HepG2 (cell line): Measurements from ENCODE around the gene SPATA25. TPM values are rescaled to one million over a fixed set of nuclear protein-coding genes. Genes with fewer than 3 reads are reported as not detected.
A peak's percentile ranks its signal among the peaks of the same experiment; 100 is the strongest.

ENCODE experiments used
- ARNT2 ChIP-seq: sonication (generic); formaldehyde crosslinking; IDR thresholded peaks from 2 replicates; pipeline ENCODE4 v1.8.0; 2022; ENCODE audit warnings: mild to moderate bottlenecking, low read depth, missing genetic modification reagents, moderate library complexity
- CEBPB ChIP-seq: IDR thresholded peaks from 2 replicates; pipeline ENCODE4 v1.6.1; 2011; ENCODE audit warnings: low read depth, low read length, improper control_type of control experiment, borderline replicate concordance
- DR1 ChIP-seq: sonication (generic); formaldehyde crosslinking; IDR thresholded peaks from 2 replicates; pipeline ENCODE4 v1.8.0; 2021; ENCODE audit warnings: mild to moderate bottlenecking, missing genetic modification reagents, inconsistent platforms
- FOSL2 ChIP-seq: sonication (generic); formaldehyde crosslinking; IDR thresholded peaks from 2 replicates; pipeline ENCODE4 v1.4.0; 2020; ENCODE audit warnings: missing genetic modification reagents
- MXI1 ChIP-seq: IDR thresholded peaks from 3 replicates; pipeline ENCODE4 v1.6.1; 2012; ENCODE audit warnings: low read depth, low read length, inconsistent platforms, borderline replicate concordance
- NFRKB ChIP-seq: fragments of 450-650 bp; IDR thresholded peaks from 2 replicates; pipeline ENCODE4 v1.6.1; 2017
- SOX13 ChIP-seq, 3 experiments: fragments of 450-650 bp in 1 of 3; sonication (generic) in 1 of 3; formaldehyde crosslinking in 1 of 3; IDR thresholded peaks in 2 of 3; conservative IDR thresholded peaks in 1 of 3; 2 replicates each; pipeline versions ENCODE4 v1.5.0 to v1.6.1; 2016 to 2020; ENCODE audit warnings: antibody characterized with exemption in 1 of 3, mild to moderate bottlenecking in 1 of 3, missing compliant biosample characterization in 1 of 3, missing genetic modification reagents in 1 of 3, moderate library complexity in 1 of 3
- SP2 ChIP-seq: sonication (generic); formaldehyde crosslinking; IDR thresholded peaks from 2 replicates; pipeline ENCODE4 v1.5.1; 2020; ENCODE audit warnings: mild to moderate bottlenecking, missing genetic modification reagents
- TAF1 ChIP-seq: sonication (generic); formaldehyde crosslinking; IDR thresholded peaks from 2 replicates; pipeline ENCODE4 v1.4.0; 2020; ENCODE audit warnings: missing genetic modification reagents
- TARDBP ChIP-seq: sonication (generic); formaldehyde crosslinking; IDR thresholded peaks from 2 replicates; pipeline ENCODE4 v1.8.0; 2022; ENCODE audit warnings: mild to moderate bottlenecking, missing genetic modification reagents
- ZIK1 ChIP-seq: sonication (generic); formaldehyde crosslinking; IDR thresholded peaks from 2 replicates; pipeline ENCODE4 v1.5.0; 2020; ENCODE audit warnings: mild to moderate bottlenecking, low read depth, missing genetic modification reagents, borderline replicate concordance
- ZNF260 ChIP-seq: sonication (generic); formaldehyde crosslinking; IDR thresholded peaks from 2 replicates; pipeline ENCODE4 v1.4.0; 2020; ENCODE audit warnings: missing genetic modification reagents, low read depth, mild to moderate bottlenecking, borderline replicate concordance
- ZNF331 ChIP-seq: sonication (generic); formaldehyde crosslinking; IDR thresholded peaks from 2 replicates; pipeline ENCODE4 v1.4.0; 2020; ENCODE audit warnings: missing genetic modification reagents
- ZNF333 ChIP-seq: sonication (generic); formaldehyde crosslinking; IDR thresholded peaks from 2 replicates; pipeline ENCODE4 v1.4.0; 2020; ENCODE audit warnings: mild to moderate bottlenecking, missing genetic modification reagents, borderline replicate concordance
- ZNF598 ChIP-seq: sonication (generic); formaldehyde crosslinking; IDR thresholded peaks from 2 replicates; pipeline ENCODE4 v1.5.1; 2020; ENCODE audit warnings: mild to moderate bottlenecking, missing genetic modification reagents, borderline replicate concordance
- ZNF713 ChIP-seq: sonication (generic); formaldehyde crosslinking; IDR thresholded peaks from 2 replicates; pipeline ENCODE4 v1.4.0; 2020; ENCODE audit warnings: mild to moderate bottlenecking, missing genetic modification reagents
- ZNF790 ChIP-seq: sonication (generic); formaldehyde crosslinking; IDR thresholded peaks from 2 replicates; pipeline ENCODE4 v1.8.0; 2022; ENCODE audit warnings: missing genetic modification reagents, mild to moderate bottlenecking, borderline replicate concordance
- ZSCAN31 ChIP-seq: sonication (generic); formaldehyde crosslinking; IDR thresholded peaks from 2 replicates; pipeline ENCODE4 v1.5.0; 2020; ENCODE audit warnings: low read depth, mild to moderate bottlenecking, missing genetic modification reagents
- ZSCAN9 ChIP-seq: IDR thresholded peaks from 2 replicates; pipeline ENCODE4 v1.6.1; 2016; ENCODE audit warnings: borderline replicate concordance
- polyA plus RNA-seq, 8 experiments: library from polyadenylated mRNA; depleted of rRNA in 3 of 8; stranded (reverse) in 7 of 8; unstranded in 1 of 8; fragments of >200 nt; fragmentation: Illumina TruSeq in 4 of 8; extraction: Trizol in 4 of 8; gene quantifications; 2 replicates each; pipeline versions ENCODE4 v1.2.1 to v1.2.3, GENCODE V29; 2011 to 2016; ENCODE audit warnings: low read depth in 4 of 8, missing spikeins in 1 of 8, mixed read lengths in 1 of 8; ENCODE audit not compliant: insufficient read depth in 1 of 8
- total RNA-seq, 5 experiments: library from RNA; depleted of rRNA; stranded (reverse); fragments of >200 nt; fragmentation: Illumina TruSeq; extraction: Trizol; gene quantifications; 2 replicates each; pipeline ENCODE4 v1.2.3, GENCODE V29; 2016; ENCODE audit warnings: low read depth in 1 of 5
- TF ChIP-seq, protein P1 (sequence below): sonication (generic); formaldehyde crosslinking; IDR thresholded peaks from 2 replicates; pipeline ENCODE4 v1.4.0; 2020; ENCODE audit warnings: mild to moderate bottlenecking, low read depth, missing genetic modification reagents
- TF ChIP-seq, protein P2 (sequence below): sonication (generic); formaldehyde crosslinking; IDR thresholded peaks from 2 replicates; pipeline ENCODE4 v1.5.0; 2020; ENCODE audit warnings: missing genetic modification reagents, mild to moderate bottlenecking, borderline replicate concordance
- TF ChIP-seq, protein P3 (sequence below): sonication (generic); formaldehyde crosslinking; IDR thresholded peaks from 2 replicates; pipeline ENCODE4 v1.9.0; 2021; ENCODE audit warnings: missing genetic modification reagents, mild to moderate bottlenecking, borderline replicate concordance
- TF ChIP-seq, protein P4 (sequence below): sonication (generic); formaldehyde crosslinking; IDR thresholded peaks from 2 replicates; pipeline ENCODE4 v1.5.1; 2020; ENCODE audit warnings: mild to moderate bottlenecking, missing genetic modification reagents, moderate library complexity

The SPATA25 gene
- total and polyA plus RNA-seq, 2 of the 13 experiments (the other 11 are each of a cell fraction or from before 2014, with no cell fraction given), result 4.8 to 7.6 TPM

DNA sequence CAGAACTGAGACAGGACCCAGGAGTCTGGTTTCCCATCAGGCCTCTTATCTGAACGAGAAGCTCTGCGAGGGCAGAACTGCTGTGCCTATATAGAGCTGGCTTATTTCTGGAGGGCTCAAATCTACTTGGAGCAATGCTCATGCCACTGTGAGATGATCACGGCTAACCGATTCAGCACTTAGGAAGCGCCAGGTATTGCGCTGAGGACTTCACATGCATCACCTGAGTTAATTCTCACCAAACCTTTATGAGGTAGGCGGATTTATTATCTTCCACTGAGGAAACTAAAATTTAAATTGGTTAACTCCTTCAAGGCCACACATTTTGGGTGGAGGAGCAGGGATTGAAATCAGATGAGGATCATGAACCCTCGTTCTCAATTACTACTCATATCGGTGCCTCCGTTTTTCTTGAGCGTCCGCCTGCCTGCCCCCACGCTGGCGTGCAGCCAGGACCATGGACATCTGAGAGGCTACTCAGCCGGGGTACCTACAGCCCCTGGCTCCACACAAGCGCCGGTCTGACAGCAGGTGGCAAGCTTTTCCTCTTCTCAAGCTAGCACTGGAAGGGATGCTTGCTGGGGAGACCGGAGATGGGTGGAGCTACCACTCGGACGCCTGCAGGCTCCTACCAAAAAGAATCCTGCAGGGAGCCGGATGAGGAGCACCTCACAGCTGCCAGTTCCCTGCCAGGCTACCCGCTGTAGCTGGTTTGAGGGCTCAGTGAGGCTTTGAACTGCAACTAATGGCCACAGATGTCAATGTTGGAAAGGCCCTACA lies 46.0 kb upstream of the SPATA25 start (continued):
- TF ChIP-seq TAF1 (CRISPR knock-in tag) (no peak), ZSCAN31 (peak; percentile 89), CEBPB (no peak), ZSCAN9 (CRISPR knock-in tag) (no peak; the same call in 1 of the 2 replicates), ZNF331 (CRISPR knock-in tag) (peak; percentile 73; the same call in 1 of the 2 replicates), SOX13 (IDR thresholded peaks at IDR 0.05) (no peak; the same call in 1 of the 2 replicates), SOX13 (CRISPR knock-in tag; conservative IDR thresholded peaks at IDR 0.05 in 1 of 2, IDR thresholded peaks at IDR 0.05 in 1 of 2) (peak in 1 of 2 experiments; percentile 68; a peak in 1 of 4 replicates), ZNF713 (CRISPR knock-in tag) (0 out of 2 replicates have a peak, but pooled peaks have one; percentile 72), DR1 (peak; percentile 37; the same call in 1 of the 2 replicates), ARNT2 (CRISPR knock-in tag) (0 out of 2 replicates have a peak, but pooled peaks have one; percentile 33), MXI1 (peak; percentile 88; the same call in 2 of the 3 replicates), SP2 (CRISPR knock-in tag) (no peak), TARDBP (peak; percentile 78), NFRKB (no peak), ZNF790 (CRISPR knock-in tag) (no peak; the same call in 1 of the 2 replicates), FOSL2 (CRISPR knock-in tag) (peak; percentile 59; the same call in 1 of the 2 replicates), ZNF598 (CRISPR knock-in tag) (no peak), ZIK1 (CRISPR knock-in tag) (no peak), ZNF260 (CRISPR knock-in tag) (no peak), ZNF333 (0 out of 2 replicates have a peak, but pooled peaks have one; percentile 34)
- TF ChIP-seq, protein P1, sequence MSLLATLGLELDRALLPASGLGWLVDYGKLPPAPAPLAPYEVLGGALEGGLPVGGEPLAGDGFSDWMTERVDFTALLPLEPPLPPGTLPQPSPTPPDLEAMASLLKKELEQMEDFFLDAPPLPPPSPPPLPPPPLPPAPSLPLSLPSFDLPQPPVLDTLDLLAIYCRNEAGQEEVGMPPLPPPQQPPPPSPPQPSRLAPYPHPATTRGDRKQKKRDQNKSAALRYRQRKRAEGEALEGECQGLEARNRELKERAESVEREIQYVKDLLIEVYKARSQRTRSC (CRISPR knock-in tag), result no peak
- TF ChIP-seq, protein P2, sequence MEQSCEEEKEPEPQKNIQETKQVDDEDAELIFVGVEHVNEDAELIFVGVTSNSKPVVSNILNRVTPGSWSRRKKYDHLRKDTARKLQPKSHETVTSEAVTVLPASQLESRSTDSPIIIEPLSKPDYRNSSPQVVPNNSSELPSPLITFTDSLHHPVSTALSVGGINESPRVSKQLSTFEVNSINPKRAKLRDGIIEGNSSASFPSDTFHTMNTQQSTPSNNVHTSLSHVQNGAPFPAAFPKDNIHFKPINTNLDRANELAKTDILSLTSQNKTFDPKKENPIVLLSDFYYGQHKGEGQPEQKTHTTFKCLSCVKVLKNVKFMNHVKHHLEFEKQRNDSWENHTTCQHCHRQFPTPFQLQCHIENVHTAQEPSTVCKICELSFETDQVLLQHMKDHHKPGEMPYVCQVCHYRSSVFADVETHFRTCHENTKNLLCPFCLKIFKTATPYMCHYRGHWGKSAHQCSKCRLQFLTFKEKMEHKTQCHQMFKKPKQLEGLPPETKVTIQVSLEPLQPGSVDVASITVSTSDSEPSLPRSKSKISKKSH (CRISPR knock-in tag), result no peak
- TF ChIP-seq, protein P3, sequence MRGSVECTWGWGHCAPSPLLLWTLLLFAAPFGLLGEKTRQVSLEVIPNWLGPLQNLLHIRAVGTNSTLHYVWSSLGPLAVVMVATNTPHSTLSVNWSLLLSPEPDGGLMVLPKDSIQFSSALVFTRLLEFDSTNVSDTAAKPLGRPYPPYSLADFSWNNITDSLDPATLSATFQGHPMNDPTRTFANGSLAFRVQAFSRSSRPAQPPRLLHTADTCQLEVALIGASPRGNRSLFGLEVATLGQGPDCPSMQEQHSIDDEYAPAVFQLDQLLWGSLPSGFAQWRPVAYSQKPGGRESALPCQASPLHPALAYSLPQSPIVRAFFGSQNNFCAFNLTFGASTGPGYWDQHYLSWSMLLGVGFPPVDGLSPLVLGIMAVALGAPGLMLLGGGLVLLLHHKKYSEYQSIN, result no peak
- TF ChIP-seq, protein P4, sequence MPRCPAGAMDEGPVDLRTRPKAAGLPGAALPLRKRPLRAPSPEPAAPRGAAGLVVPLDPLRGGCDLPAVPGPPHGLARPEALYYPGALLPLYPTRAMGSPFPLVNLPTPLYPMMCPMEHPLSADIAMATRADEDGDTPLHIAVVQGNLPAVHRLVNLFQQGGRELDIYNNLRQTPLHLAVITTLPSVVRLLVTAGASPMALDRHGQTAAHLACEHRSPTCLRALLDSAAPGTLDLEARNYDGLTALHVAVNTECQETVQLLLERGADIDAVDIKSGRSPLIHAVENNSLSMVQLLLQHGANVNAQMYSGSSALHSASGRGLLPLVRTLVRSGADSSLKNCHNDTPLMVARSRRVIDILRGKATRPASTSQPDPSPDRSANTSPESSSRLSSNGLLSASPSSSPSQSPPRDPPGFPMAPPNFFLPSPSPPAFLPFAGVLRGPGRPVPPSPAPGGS (CRISPR knock-in tag), result no peak
